ENCODE data around the gene DHRS12. TPM values are rescaled to one million over a fixed set of nuclear protein-coding genes. Genes with fewer than 3 reads are reported as not detected.

The DHRS12 gene
- total RNA-seq, 3 donors from 2014 or later (not counting 1 experiment from before 2014, with no cell fraction given): 7.0 to 11.7 (median 10.4) TPM

GRCh38 chr13:51802631-51803418 lies 1.1 kb downstream of the DHRS12 start:
- Histone ChIP-seq H3K36me3 (ENCODE audit: control insufficient read depth, insufficient read depth, low read length) (no peaks in the 10 kb centered on the region), H3K4me1 (ENCODE audit: control insufficient read depth, insufficient read depth, low read length) (peaks cover 27% of the 10 kb centered on the region), H3K27me3 (ENCODE audit: control insufficient read depth, insufficient read depth, low read length) (no peaks in the 10 kb centered on the region), H3K27ac (ENCODE audit: low read length) (peak overlapping the region; percentile 97), H3K9me3 (ENCODE audit: control insufficient read depth, insufficient read depth, low read length) (no peaks in the 10 kb centered on the region), H3K4me3 (ENCODE audit: low read length) (peak overlapping the region; percentile 63)
- no peak for TF ChIP-seq CTCF (IDR thresholded peaks at IDR 0.05)
- H3K9me3 Mint-ChIP-seq: no peaks in the 10 kb centered on the region
- intact Hi-C loops (cut with micrococcal nuclease): loop anchor here (1.0 to 5.0 kb wide), 9 partner anchors 17 to 1866 kb away; partner anchors contain the start of genes ALG11, CKAP2, INTS6 and SPRYD7
- H3K36me3 Mint-ChIP-seq: no peaks in the 10 kb centered on the region
- peak overlapping the region; percentile 91 to 99 for H3K27ac Mint-ChIP-seq
- ATAC-seq: no peak
- DNase-seq: peak in 1 of 2 donors; percentile 46
- peaks cover 0 to 8% of the 10 kb centered on the region in 2 donors for H3K27me3 Mint-ChIP-seq (ENCODE audit: low read depth in 2 of 2)
- WGBS (ENCODE audit: insufficient coverage): 39% methylated on average over 9 of the region's 9 CpGs
- peaks cover 34 to 35% of the 10 kb centered on the region in 2 donors for H3K4me1 Mint-ChIP-seq
- H3K4me3 Mint-ChIP-seq: peak overlapping the region; percentile 94

GRCh38 chr13:51801631-51802099 lies 2.3 kb downstream of the DHRS12 start:
- Mint-ChIP-seq H3K36me3 (no peaks in the 10 kb centered on the region), H3K9me3 (no peaks in the 10 kb centered on the region), H3K4me3 (peak overlapping the region; percentile 45), H3K27ac (peak overlapping the region; percentile 91 to 99), H3K27me3 (ENCODE audit: low read depth in 2 of 2) (peaks cover 0 to 8% of the 10 kb centered on the region in 2 donors), H3K4me1 (peaks cover 34 to 35% of the 10 kb centered on the region in 2 donors)
- H3K4me3 ChIP-seq (ENCODE audit: low read length): no peak overlapping the region
- TF ChIP-seq CTCF (IDR thresholded peaks at IDR 0.05): no peak
- 93% methylated on average over 5 of the region's 7 CpGs for WGBS (ENCODE audit: insufficient coverage)
- no peaks in the 10 kb centered on the region for H3K27me3 ChIP-seq (ENCODE audit: control insufficient read depth, insufficient read depth, low read length)
- intact Hi-C loops (cut with micrococcal nuclease): loop anchor here (1.0 to 5.0 kb wide), 4 partner anchors 15 to 1864 kb away; partner anchors contain the start of genes CKAP2 and SPRYD7
- H3K27ac ChIP-seq (ENCODE audit: low read length): peak overlapping the region; percentile 97
- H3K36me3 ChIP-seq (ENCODE audit: control insufficient read depth, insufficient read depth, low read length): no peaks in the 10 kb centered on the region
- no peaks in the 10 kb centered on the region for H3K9me3 ChIP-seq (ENCODE audit: control insufficient read depth, insufficient read depth, low read length)
- ATAC-seq: no peak
- DNase-seq: no peak
- peaks cover 27% of the 10 kb centered on the region for H3K4me1 ChIP-seq (ENCODE audit: control insufficient read depth, insufficient read depth, low read length)

- Mint-ChIP-seq H3K4me1 (peaks cover 29 to 34% of the 10 kb centered on the region in 2 donors), H3K4me3 (no peak overlapping the region), H3K36me3 (no peaks in the 10 kb centered on the region), H3K27me3 (ENCODE audit: low read depth in 2 of 2) (peaks cover 0 to 8% of the 10 kb centered on the region in 2 donors), H3K9me3 (no peaks in the 10 kb centered on the region), H3K27ac (peak overlapping the region in 1 of 2 donors; percentile 7)
- H3K27me3 ChIP-seq (ENCODE audit: control insufficient read depth, insufficient read depth, low read length): no peaks in the 10 kb centered on the region
- H3K4me3 ChIP-seq (ENCODE audit: low read length): no peak overlapping the region
- DNase-seq (no peak), ATAC-seq (no peak)
- no peaks in the 10 kb centered on the region for H3K9me3 ChIP-seq (ENCODE audit: control insufficient read depth, insufficient read depth, low read length)
- intact Hi-C loops (cut with micrococcal nuclease): loop anchor here (5.0 kb wide), 2 partner anchors 1718 to 1863 kb away; partner anchors contain the start of gene SPRYD7
- H3K27ac ChIP-seq (ENCODE audit: low read length): no peak overlapping the region
- WGBS (ENCODE audit: insufficient coverage): 75% methylated on average over 5 of the region's 5 CpGs
- peaks cover 27% of the 10 kb centered on the region for H3K4me1 ChIP-seq (ENCODE audit: control insufficient read depth, insufficient read depth, low read length)
- no peak for TF ChIP-seq CTCF (IDR thresholded peaks at IDR 0.05)
- no peaks in the 10 kb centered on the region for H3K36me3 ChIP-seq (ENCODE audit: control insufficient read depth, insufficient read depth, low read length)
Observed at GRCh38 chr13:51800486-51800885, 3.5 kb downstream of the DHRS12 start.
